B cell (primary cell): ENCODE results near the gene ICAM3. TPM values are rescaled to one million over a fixed set of nuclear protein-coding genes. Genes with fewer than 3 reads are reported as not detected.
A peak's percentile ranks its signal among the peaks of the same experiment; 100 is the strongest.

Source experiments
- ATAC-seq: fragments of 200-7000 bp; cut with Tn5 transposase; one replicate; pipeline ENCODE4 v1.10.0; 2021; ENCODE audit warnings: low read depth, mild to moderate bottlenecking, moderate number of reproducible peaks, moderate library complexity
- CTCF ChIA-PET: fragments of 350-600 bp; sonication (Branson Sonifier 250); formaldehyde crosslinking; loops from one replicate; lab custom pipeline; 2021; ENCODE audit warnings: antibody characterized with exemption, inconsistent platforms; lab: Charles Lee
- POLR2A ChIA-PET: fragments of 350-600 bp; sonication (Branson Sonifier 250); formaldehyde crosslinking; loops from one replicate; lab custom pipeline; 2021; ENCODE audit warnings: antibody characterized with exemption; lab: Charles Lee
- DNase-seq: peaks from one replicate; pipeline ENCODE4 v3.0.0; 2013
- H2AFZ ChIP-seq: 2 replicates; pipeline ENCODE4 v1.6.1; 2012; ENCODE audit warnings: mild to moderate bottlenecking, low read depth, low read length; ENCODE audit not compliant: insufficient read depth, poor library complexity, severe bottlenecking
- H3K27ac ChIP-seq, 2 donors: 1 replicate in 1 of 2; 2 replicates in 1 of 2; pipeline ENCODE4 v1.5.1; 2012 to 2013; ENCODE audit warnings: low read length in 2 of 2, mild to moderate bottlenecking in 2 of 2, moderate library complexity in 1 of 2
- H3K27me3 ChIP-seq, 4 experiments: fragments of 200-600 bp in 1 of 4; sonication (generic) in 1 of 4; replicated peaks in 1 of 4; 1 replicate in 2 of 4; 2 replicates in 2 of 4; pipeline versions ENCODE4 v1.6.1 to v1.7.0; 2013 to 2016; ENCODE audit warnings: low read length in 3 of 4, mild to moderate bottlenecking in 2 of 4, mixed read lengths in 1 of 4, moderate library complexity in 1 of 4; ENCODE audit not compliant: insufficient read depth in 4 of 4, control insufficient read depth in 3 of 4; ENCODE audit errors: control extremely low read depth in 1 of 4
- H3K36me3 ChIP-seq, 2 experiments: replicated peaks in 1 of 2; 1 replicate in 1 of 2; 2 replicates in 1 of 2; pipeline versions ENCODE4 v1.6.1 to v1.7.1; 2013; ENCODE audit warnings: low read length in 1 of 2; ENCODE audit not compliant: insufficient read depth in 2 of 2, control insufficient read depth in 1 of 2; ENCODE audit errors: control extremely low read depth in 1 of 2, extremely low read depth in 1 of 2
- H3K4me1 ChIP-seq, 2 donors: fragments of 200-600 bp in 1 of 2; sonication (generic) in 1 of 2; 1 replicate in 1 of 2; 2 replicates in 1 of 2; pipeline versions ENCODE4 v1.5.1 to v1.6.1; 2013 to 2017; ENCODE audit warnings: low read length in 2 of 2; ENCODE audit not compliant: control insufficient read depth in 2 of 2, insufficient read depth in 2 of 2
- H3K4me2 ChIP-seq: replicated peaks from 2 replicates; pipeline ENCODE3; 2012; ENCODE audit warnings: mild to moderate bottlenecking, low read depth, low read length; ENCODE audit not compliant: poor library complexity, severe bottlenecking
- H3K4me3 ChIP-seq, 5 experiments: fragments of 200-600 bp in 1 of 5; sonication (generic) in 1 of 5; 1 replicate in 3 of 5; 2 replicates in 2 of 5; pipeline versions ENCODE4 v1.5.1 to v1.7.0; 2011 to 2016; ENCODE audit warnings: low read length in 4 of 5, mild to moderate bottlenecking in 4 of 5, low read depth in 2 of 5, control low read depth in 1 of 5, moderate library complexity in 1 of 5; ENCODE audit not compliant: insufficient read depth in 1 of 5; ENCODE audit errors: control extremely low read depth in 1 of 5, extremely low read depth in 1 of 5
- H3K79me2 ChIP-seq: fragments of 200-600 bp; sonication (generic); one replicate; pipeline ENCODE4 v1.6.0; 2016; ENCODE audit warnings: low read length; ENCODE audit not compliant: control insufficient read depth, insufficient read depth
- H3K9ac ChIP-seq: fragments of 200-600 bp; sonication (generic); 2 replicates; pipeline ENCODE4 v1.6.1; 2017; ENCODE audit warnings: mild to moderate bottlenecking, low read length, moderate library complexity
- H3K9me3 ChIP-seq, 3 donors: one replicate each; pipeline versions ENCODE4 v1.6.1 to v1.7.1; 2013; ENCODE audit warnings: low read length in 2 of 3; ENCODE audit not compliant: control insufficient read depth in 2 of 3, insufficient read depth in 1 of 3; ENCODE audit errors: control extremely low read depth in 1 of 3
- H4K20me1 ChIP-seq: 2 replicates; pipeline ENCODE4 v1.6.0; 2012; ENCODE audit warnings: mild to moderate bottlenecking, low read length; ENCODE audit not compliant: insufficient read depth, control insufficient read depth, poor library complexity, severe bottlenecking
- H3K27ac Mint-ChIP-seq: one replicate; pipeline ENCODE4 v1.8.0; 2021; ENCODE audit warnings: mixed read lengths
- H3K27me3 Mint-ChIP-seq: one replicate; pipeline ENCODE4 v1.8.0; 2021; ENCODE audit warnings: mixed read lengths
- H3K4me1 Mint-ChIP-seq: one replicate; pipeline ENCODE4 v1.8.0; 2021; ENCODE audit warnings: mixed read lengths
- H3K4me3 Mint-ChIP-seq: one replicate; pipeline ENCODE4 v1.8.0; 2021; ENCODE audit warnings: mixed read lengths
- H3K9me3 Mint-ChIP-seq: one replicate; pipeline ENCODE4 v1.8.0; 2022; ENCODE audit warnings: mixed read lengths; ENCODE audit not compliant: insufficient read depth
- EZH2 ChIP-seq: IDR thresholded peaks from 2 replicates; pipeline ENCODE4 v1.6.1; 2012; ENCODE audit warnings: borderline replicate concordance, low read depth, mild to moderate bottlenecking, moderate library complexity, low read length; ENCODE audit not compliant: insufficient read depth, poor library complexity, severe bottlenecking
- WGBS: methylation state at CpG from one replicate; pipeline ENCODE4 v1.1.5; 2013; ENCODE audit warnings: missing lambda C conversion rate; ENCODE audit not compliant: insufficient coverage; 5-methylcytosine and 5-hydroxymethylcytosine counted together
- intact Hi-C: fragments of 100-400 bp; cut with micrococcal nuclease; formaldehyde crosslinking; loops from one replicate; pipeline ENCODE4 v1.10.0; 2022
- polyA plus RNA-seq: library from polyadenylated mRNA; depleted of rRNA; stranded (reverse); fragments of >200 nt; gene quantifications from 2 replicates; pipeline ENCODE4 v1.2.3, GENCODE V29; 2012
- total RNA-seq, 2 donors: library from RNA; stranded (reverse); fragments of 120-200 nt in 1 of 2; gene quantifications; 1 replicate in 1 of 2; 2 replicates in 1 of 2; pipeline versions ENCODE4 v1.2.3 to v1.2.4, GENCODE V29; 2013 to 2022
- TF ChIP-seq, protein P1 (sequence below): fragments of 200-600 bp; IDR thresholded peaks from one replicate; pipeline ENCODE4 v1.8.0; 2022; ENCODE audit warnings: antibody characterized with exemption, mild to moderate bottlenecking

The ICAM3 gene
- total and polyA plus RNA-seq, 2 donors (not counting 1 experiment from before 2014, with no cell fraction given): 119 to 223 TPM

DNA sequence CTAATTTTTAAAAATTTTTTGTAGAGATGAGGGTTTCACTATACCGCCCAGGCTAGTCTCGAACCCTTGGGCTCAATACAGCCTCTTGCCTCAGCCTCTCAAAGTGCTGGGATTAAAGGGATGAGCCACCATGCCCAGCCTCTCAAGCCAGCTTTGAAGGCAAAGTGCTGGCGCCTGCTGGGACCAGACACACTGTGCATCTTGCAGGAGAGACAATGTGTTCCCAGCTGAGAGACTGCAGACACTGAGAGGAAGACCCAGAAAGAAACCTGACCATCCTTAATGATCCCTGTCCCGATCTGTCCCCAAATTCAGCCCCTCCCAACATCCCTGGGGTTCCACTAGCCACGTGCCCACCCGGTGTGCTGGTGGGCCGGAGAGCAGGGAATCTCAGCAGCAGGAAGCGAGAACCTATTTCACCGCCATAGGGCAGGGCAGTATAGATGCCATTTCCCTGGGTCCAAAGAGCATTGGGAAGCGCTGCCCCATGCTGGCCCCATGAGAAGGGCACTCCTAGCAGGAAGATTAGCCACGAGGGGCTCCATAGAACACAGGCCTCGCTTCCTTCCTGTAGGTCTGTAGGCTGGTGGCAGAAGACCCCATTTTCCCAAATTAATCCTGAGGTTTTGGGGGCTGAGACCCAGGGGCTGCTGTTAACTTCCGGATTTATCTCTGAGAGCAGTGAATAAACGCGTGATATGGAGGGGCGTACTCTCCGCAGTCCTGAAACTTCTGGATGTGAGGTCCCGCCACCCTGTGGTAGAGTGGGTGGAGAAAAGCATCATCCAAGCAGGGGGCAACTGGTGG lies 7.1 kb downstream of the ICAM3 start:
- H3K4me3 ChIP-seq: peak overlapping the region; percentile 63 to 94 (median 83)
- H3K36me3 ChIP-seq: peaks cover 0 to 57% of the 10 kb centered on the region in 2 experiments
- H3K9me3 ChIP-seq: peaks cover 0 to 15% (median 0%) of the 10 kb centered on the region in 3 donors
- H3K9ac ChIP-seq: peak overlapping the region; percentile 88
- peaks cover 92% of the 10 kb centered on the region for H3K79me2 ChIP-seq
- peak overlapping the region; percentile 95 for H2AFZ ChIP-seq
- ATAC-seq (no peak), DNase-seq (no peak)
- no peaks in the 10 kb centered on the region for H3K9me3 Mint-ChIP-seq
- H3K27me3 Mint-ChIP-seq: no peaks in the 10 kb centered on the region
- ChIA-PET POLR2A (interaction anchor here (0.8 to 2.2 kb wide), 3 partner anchors 43 to 61 kb away, joined by 3 to 9 read pairs (median 9); partner anchors contain the start of genes ICAM1 and ICAM5), CTCF (interaction anchor here (0.9 to 4.3 kb wide), 2 partner anchors 12 to 62 kb away, joined by 3 to 14 read pairs; partner anchors contain the start of gene ICAM1)
- WGBS: 66% methylated on average over 11 of the region's 18 CpGs
- peaks cover 14 to 23% of the 10 kb centered on the region in 2 donors for H3K4me1 ChIP-seq
- peak overlapping the region; percentile 86 for H3K4me2 ChIP-seq
- peak overlapping the region; percentile 90 to 91 for H3K27ac ChIP-seq
- TF ChIP-seq, protein P1, sequence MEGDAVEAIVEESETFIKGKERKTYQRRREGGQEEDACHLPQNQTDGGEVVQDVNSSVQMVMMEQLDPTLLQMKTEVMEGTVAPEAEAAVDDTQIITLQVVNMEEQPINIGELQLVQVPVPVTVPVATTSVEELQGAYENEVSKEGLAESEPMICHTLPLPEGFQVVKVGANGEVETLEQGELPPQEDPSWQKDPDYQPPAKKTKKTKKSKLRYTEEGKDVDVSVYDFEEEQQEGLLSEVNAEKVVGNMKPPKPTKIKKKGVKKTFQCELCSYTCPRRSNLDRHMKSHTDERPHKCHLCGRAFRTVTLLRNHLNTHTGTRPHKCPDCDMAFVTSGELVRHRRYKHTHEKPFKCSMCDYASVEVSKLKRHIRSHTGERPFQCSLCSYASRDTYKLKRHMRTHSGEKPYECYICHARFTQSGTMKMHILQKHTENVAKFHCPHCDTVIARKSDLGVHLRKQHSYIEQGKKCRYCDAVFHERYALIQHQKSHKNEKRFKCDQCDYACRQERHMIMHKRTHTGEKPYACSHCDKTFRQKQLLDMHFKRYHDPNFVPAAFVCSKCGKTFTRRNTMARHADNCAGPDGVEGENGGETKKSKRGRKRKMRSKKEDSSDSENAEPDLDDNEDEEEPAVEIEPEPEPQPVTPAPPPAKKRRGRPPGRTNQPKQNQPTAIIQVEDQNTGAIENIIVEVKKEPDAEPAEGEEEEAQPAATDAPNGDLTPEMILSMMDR: no peak
- no peak for TF ChIP-seq EZH2
- H3K27ac Mint-ChIP-seq: peak overlapping the region; percentile 97
- intact Hi-C loops: loop anchor here (5.0 kb wide), 1 partner anchor 320 kb away; the partner anchor contains the start of gene ILF3
- peaks cover 20% of the 10 kb centered on the region for H3K4me1 Mint-ChIP-seq
- peaks cover 73% of the 10 kb centered on the region for H4K20me1 ChIP-seq
- H3K4me3 Mint-ChIP-seq: peak overlapping the region; percentile 97
- H3K27me3 ChIP-seq: no peaks in the 10 kb centered on the region

DNA sequence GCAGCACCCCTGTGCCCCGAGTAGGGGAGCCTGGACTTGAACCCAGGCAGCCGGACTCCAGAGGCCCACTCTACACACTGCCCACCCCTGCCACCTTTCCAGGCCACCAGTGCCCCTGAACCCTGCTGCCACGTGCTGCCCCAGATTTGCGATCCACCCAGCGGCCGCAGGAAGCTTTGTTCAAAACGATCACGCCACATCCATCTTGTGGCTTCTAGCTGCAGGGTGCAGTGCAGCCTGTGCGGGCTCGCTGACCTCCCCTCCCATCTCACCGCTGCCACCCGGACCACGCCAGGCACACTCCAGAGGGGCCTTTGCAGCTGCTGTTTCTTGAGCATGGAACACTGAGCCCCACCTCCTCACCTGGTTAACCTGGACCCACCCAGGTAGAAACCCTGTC lies 9.9 kb downstream of the ICAM3 start:
- Mint-ChIP-seq H3K4me3 (no peak overlapping the region), H3K27ac (no peak overlapping the region), H3K4me1 (peaks cover 20% of the 10 kb centered on the region), H3K9me3 (no peaks in the 10 kb centered on the region), H3K27me3 (no peaks in the 10 kb centered on the region)
- Histone ChIP-seq H3K4me1 (peaks cover 14 to 22% of the 10 kb centered on the region in 2 donors), H3K36me3 (peaks cover 0 to 61% of the 10 kb centered on the region in 2 experiments), H2AFZ (no peak overlapping the region), H3K79me2 (peaks cover 68% of the 10 kb centered on the region), H3K27me3 (no peaks in the 10 kb centered on the region), H3K4me3 (no peak overlapping the region), H3K9me3 (peaks cover 0 to 9% (median 0%) of the 10 kb centered on the region in 3 donors), H3K4me2 (no peak overlapping the region), H3K27ac (no peak overlapping the region), H3K9ac (no peak overlapping the region), H4K20me1 (peaks cover 75% of the 10 kb centered on the region)
- POLR2A ChIA-PET: no interaction called here
- CTCF ChIA-PET: interaction anchor here (1.2 to 1.3 kb wide), 2 partner anchors 61 to 104 kb away, joined by 3 read pairs; no protein-coding TSS in a partner anchor
- WGBS: 98% methylated on average over 13 of the region's 13 CpGs
- TF ChIP-seq, protein P1: no peak
- no peak for TF ChIP-seq EZH2
- peak; percentile 4 for DNase-seq
- no peak for ATAC-seq
- intact Hi-C loops: no loop called here
